KOPT-K1 (cell line): ENCODE measurements around the gene CCDC69.

Experiments
- H3K27ac ChIP-seq: fragments of 200-600 bp; sonication (generic); 2 replicates; pipeline ENCODE4 v1.5.1; 2016; ENCODE audit warnings: antibody characterized with exemption, mild to moderate bottlenecking, low read depth, low read length; ENCODE audit not compliant: poor library complexity, severe bottlenecking
- H3K36me3 ChIP-seq: fragments of 200-600 bp; sonication (generic); 2 replicates; pipeline ENCODE4 v1.5.1; 2017; ENCODE audit warnings: antibody characterized with exemption, mild to moderate bottlenecking, low read length, moderate library complexity; ENCODE audit not compliant: insufficient read depth
- H3K9me3 ChIP-seq: fragments of 200-600 bp; sonication (generic); 2 replicates; pipeline ENCODE4 v1.5.1; 2017; ENCODE audit warnings: antibody characterized with exemption, low read length, mild to moderate bottlenecking; ENCODE audit not compliant: insufficient read depth, poor library complexity, severe bottlenecking

CCDC69 gene

DNA sequence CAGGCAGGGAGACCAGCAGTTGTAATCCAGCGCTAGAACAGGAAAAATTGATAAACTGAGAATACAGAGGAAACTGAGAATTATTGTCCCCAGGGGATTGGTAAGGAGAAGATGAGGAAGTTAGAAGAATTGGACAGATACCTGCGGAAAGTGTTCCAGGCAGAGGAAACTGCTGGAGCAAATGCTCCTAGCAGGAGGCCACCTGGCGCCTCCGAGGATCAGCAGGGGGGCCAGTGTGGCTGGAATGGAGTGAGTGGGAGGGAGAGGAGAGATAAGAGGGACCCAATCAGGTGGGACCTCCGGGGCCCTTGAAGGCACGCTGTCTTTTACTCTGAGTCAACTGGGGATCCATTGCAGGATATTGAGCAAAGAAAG, 65.6 kb downstream of the CCDC69 start:
- 0 out of 2 replicates have a peak, but pooled peaks cover 4% of the 10 kb centered on the region for H3K36me3 ChIP-seq
- peak overlapping the region; percentile 89 for H3K27ac ChIP-seq
- H3K9me3 ChIP-seq: no peaks in the 10 kb centered on the region

- Histone ChIP-seq H3K27ac (peak within 1 kb of the TSS; percentile 89), H3K36me3 (0 out of 2 replicates have a peak, but pooled peaks cover 4% of the 10 kb centered on the region), H3K9me3 (no peaks in the 10 kb centered on the region)
These were observed 66.2 kb downstream of the CCDC69 start, which contains the start of gene ANXA6 for GRCh38 chr5:151157426-151158286. Gene ANXA6 (minus strand): TSS chr5:151157779. CDS start chr5:151147901, 9,878 bp downstream.

DNA sequence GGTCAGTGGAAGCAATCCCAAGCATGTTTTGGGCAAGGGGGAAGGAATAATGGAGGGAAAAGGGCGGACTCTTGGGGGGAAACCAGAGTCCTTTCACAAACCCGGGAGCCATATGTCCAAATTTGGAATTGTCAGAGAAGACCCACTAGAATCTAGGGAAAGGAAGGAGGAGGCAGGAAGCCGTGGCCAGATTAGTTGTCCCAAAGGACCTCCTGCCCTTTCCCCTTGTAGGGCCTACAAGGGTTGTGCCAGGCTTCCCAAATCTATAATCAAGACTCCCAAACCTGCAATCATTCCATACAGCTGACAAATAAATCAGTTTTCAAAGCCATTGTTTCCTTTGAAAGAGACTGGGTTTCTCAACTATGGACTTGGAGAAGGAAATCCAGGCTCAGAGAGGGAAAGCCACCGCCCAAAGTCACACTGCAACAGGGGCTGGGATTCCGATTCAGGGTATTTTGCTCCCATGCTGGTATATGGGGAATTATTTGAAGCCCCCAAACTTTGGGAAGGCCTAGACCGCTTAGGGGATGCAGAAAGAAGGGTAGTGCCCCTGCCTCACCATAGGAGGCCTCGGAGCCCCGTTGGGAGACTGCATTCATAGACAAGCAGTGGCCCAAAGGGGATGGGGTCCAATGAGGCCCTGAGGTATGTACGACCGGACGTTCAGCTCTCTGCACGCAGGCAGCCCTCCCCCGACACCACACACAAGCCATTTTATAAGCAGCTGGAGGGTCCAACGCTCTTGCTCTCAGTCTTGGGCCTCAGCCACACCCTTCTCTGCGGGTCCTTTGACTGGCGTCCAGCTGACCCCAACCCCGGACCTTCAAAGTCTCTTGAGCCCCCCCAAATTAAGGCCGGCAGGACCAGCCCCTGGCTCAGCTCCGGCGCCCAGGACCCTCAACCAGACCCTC, 67.1 kb downstream of the CCDC69 start:
- Histone ChIP-seq H3K27ac (peak overlapping the region; percentile 89), H3K36me3 (0 out of 2 replicates have a peak, but pooled peaks cover 4% of the 10 kb centered on the region), H3K9me3 (no peaks in the 10 kb centered on the region)

DNA sequence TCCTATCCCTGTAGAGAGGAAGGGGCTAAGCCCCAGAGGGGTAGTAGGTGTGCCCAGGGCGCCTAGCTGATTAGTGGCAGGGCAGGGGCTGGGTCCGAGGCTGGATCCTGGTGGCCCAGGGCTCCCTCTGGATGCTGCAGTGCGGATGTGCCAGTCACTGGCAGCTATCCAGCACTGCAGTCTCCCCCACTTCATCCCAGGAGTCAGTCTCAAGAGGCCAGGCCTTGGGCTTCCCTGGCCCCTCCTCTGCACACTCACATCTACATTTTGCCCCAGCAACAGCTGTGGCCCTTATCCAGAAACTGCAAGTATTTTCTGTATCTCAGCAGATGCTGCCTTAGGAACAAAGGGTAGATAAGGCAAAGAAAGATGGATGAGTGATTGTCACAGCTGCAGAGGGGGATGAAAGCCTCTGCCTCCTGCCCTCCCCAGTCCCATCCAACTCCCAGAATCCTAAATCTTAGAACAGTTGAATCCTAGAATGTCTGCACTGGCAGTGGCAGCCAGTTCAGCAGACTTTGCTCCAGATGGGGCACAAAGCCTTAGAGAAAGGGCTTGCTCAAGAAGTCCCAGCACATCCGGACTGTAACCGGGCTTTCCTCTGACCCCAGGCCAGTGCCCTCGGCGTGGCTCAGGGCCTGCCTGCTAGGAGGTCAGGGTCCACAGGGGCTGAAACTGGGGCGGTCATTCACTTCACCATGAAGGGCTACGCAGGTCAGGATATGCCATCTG, 68.0 kb downstream of the CCDC69 start:
- H3K36me3 ChIP-seq: 0 out of 2 replicates have a peak, but pooled peaks cover 4% of the 10 kb centered on the region
- H3K27ac ChIP-seq: peak overlapping the region; percentile 89
- H3K9me3 ChIP-seq: no peaks in the 10 kb centered on the region

GRCh38 chr5:151154931-151155774, 68.7 kb downstream of the CCDC69 start:
- Histone ChIP-seq H3K36me3 (0 out of 2 replicates have a peak, but pooled peaks cover 4% of the 10 kb centered on the region), H3K9me3 (no peaks in the 10 kb centered on the region), H3K27ac (peak overlapping the region; percentile 89)

- Histone ChIP-seq H3K9me3 (no peaks in the 10 kb centered on the region), H3K27ac (peak overlapping the region; percentile 46), H3K36me3 (0 out of 2 replicates have a peak, but pooled peaks cover 4% of the 10 kb centered on the region)
These were observed 70.1 kb downstream of the CCDC69 start for GRCh38 chr5:151153766-151154272.

- peak overlapping the region; percentile 46 for H3K27ac ChIP-seq
These were observed 70.6 kb downstream of the CCDC69 start for GRCh38 chr5:151153300-151153699.

DNA sequence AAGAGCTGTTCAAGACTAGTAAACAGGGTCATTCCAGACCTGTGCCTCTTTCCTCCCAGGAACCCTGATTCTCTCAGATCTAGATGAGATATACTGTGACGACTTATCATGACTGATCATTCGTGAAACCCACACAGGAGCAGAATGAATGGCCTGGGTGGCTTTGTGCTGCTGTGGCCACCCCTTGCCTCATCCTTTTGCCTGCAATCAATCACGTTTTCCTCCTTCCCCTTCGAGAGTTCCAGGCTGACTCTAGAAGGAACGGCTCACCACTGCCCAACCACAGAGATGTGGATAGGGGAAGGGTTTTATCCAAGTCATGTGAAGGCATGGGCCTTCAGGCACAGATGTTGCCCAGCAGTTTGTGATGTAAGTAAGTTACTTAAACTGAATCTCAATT, 72.1 kb downstream of the CCDC69 start:
- Histone ChIP-seq H3K9me3 (no peaks in the 10 kb centered on the region), H3K36me3 (peaks cover 22% of the 10 kb centered on the region; the same call in 1 of the 2 replicates), H3K27ac (peak overlapping the region; percentile 97)

More at GRCh38 chr5:151153300-151153699, 70.6 kb downstream of the CCDC69 start:
- no peaks in the 10 kb centered on the region for H3K9me3 ChIP-seq
- H3K36me3 ChIP-seq: 0 out of 2 replicates have a peak, but pooled peaks cover 7% of the 10 kb centered on the region

GRCh38 chr5:151151263-151151660, 72.6 kb downstream of the CCDC69 start:
- H3K9me3 ChIP-seq: no peaks in the 10 kb centered on the region

GRCh38 chr5:151150471-151151262, 73.2 kb downstream of the CCDC69 start:
- H3K27ac ChIP-seq: peak overlapping the region; percentile 97
- H3K36me3 ChIP-seq: peaks cover 33% of the 10 kb centered on the region; the same call in 1 of the 2 replicates
- no peaks in the 10 kb centered on the region for H3K9me3 ChIP-seq

More at GRCh38 chr5:151151263-151151660, 72.6 kb downstream of the CCDC69 start:
- Histone ChIP-seq H3K27ac (peak overlapping the region; percentile 97), H3K36me3 (peaks cover 27% of the 10 kb centered on the region; the same call in 1 of the 2 replicates)

GRCh38 chr5:151148583-151148982, 75.3 kb downstream of the CCDC69 start:
- H3K9me3 ChIP-seq: no peaks in the 10 kb centered on the region
- H3K27ac ChIP-seq: peak overlapping the region; percentile 97
- H3K36me3 ChIP-seq: peaks cover 51% of the 10 kb centered on the region; the same call in 1 of the 2 replicates

DNA sequence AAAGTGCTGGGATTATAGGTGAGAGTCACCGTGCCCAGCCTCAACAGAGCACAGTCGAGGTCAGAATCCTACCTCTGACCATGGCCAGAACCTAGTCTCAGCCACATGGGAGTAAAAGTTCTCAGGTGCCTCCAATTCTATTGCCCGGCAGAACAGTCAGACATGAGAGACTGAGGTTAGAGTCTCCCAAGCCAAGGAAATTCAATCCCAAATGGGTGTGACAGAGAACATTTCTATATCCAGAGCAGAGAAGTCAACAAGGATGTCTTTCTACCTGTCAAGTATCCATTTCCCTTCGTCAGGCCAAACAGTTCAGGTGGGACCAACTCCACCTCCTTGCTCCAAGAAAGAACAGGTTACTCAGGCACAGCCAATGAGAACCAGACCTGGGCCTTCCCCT, 76.9 kb downstream of the CCDC69 start:
- Histone ChIP-seq H3K36me3 (peaks cover 66% of the 10 kb centered on the region; the same call in 1 of the 2 replicates), H3K27ac (no peak overlapping the region)

DNA sequence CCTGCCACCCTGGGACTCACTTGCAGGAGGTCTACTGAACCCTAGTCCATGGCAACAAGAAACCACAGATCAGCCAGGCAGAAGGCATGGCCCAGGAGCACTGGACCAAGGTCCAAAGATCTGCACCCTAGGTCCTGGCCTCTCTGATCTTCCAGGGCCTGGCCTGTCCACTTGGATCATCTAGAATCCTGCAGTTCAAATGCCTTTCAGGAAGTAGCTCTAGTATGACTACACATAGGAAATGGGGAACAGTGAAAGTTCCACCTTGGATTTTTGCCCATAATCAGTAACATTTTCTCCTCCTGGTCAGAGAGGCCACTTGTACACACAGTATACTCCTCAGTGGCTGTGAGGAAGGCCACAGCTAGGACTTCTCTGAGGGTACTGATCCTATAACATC, 77.8 kb downstream of the CCDC69 start:
- Histone ChIP-seq H3K27ac (no peak overlapping the region), H3K36me3 (peaks cover 75% of the 10 kb centered on the region; the same call in 1 of the 2 replicates), H3K9me3 (no peaks in the 10 kb centered on the region)

More for the DNA sequence above, 76.9 kb downstream of the CCDC69 start:
- no peaks in the 10 kb centered on the region for H3K9me3 ChIP-seq
